ENCODE measurements around the gene POPDC2. TPM values are rescaled to one million over a fixed set of nuclear protein-coding genes. Genes with fewer than 3 reads are reported as not detected.

POPDC2 gene
- total and polyA plus RNA-seq, 2 donors (not counting 1 experiment from before 2014, with no cell fraction given), result 8.0 to 9.5 TPM

DNA sequence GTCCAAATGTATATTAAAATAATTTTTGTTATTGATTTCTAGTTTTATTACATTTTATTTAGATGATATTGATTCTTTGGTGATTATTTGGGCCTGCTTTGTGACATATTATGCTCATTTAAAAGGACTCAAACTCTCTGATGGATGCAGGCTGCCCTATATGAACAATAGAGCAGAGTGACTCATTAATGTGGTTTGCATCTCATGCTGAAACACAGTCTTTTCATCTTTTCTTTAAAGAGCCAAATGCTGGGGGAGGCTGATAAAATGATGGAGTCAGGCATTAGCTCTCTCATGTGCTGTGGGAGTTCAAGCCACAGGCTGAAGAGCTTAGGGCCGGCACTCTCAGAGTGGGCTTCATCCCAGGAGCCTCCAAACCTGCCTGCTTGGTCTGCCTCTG lies 55.5 kb downstream of the POPDC2 start:
- Histone ChIP-seq H3K27ac (ENCODE audit: low read length in 2 of 2) (no peak overlapping the region), H3K9me3 (ENCODE audit: control extremely low read depth in 1 of 3, control insufficient read depth in 2 of 3, insufficient read depth in 1 of 3, low read length in 2 of 3) (no peaks in the 10 kb centered on the region), H2AFZ (ENCODE audit: insufficient read depth, low read depth, low read length, poor library complexity, severe bottlenecking) (no peak overlapping the region), H3K4me1 (ENCODE audit: control insufficient read depth in 2 of 2, insufficient read depth in 2 of 2, low read length in 2 of 2) (peaks cover 0 to 4% of the 10 kb centered on the region in 2 donors), H4K20me1 (ENCODE audit: control insufficient read depth, insufficient read depth, low read length, poor library complexity, severe bottlenecking) (no peaks in the 10 kb centered on the region), H3K27me3 (replicated peaks in 1 of 4; ENCODE audit: control extremely low read depth in 1 of 4, control insufficient read depth in 3 of 4, insufficient read depth in 4 of 4, low read length in 3 of 4) (no peaks in the 10 kb centered on the region), H3K4me2 (replicated peaks; ENCODE audit: low read depth, low read length, poor library complexity, severe bottlenecking) (no peak overlapping the region), H3K9ac (ENCODE audit: low read length) (no peak overlapping the region), H3K4me3 (ENCODE audit: control extremely low read depth in 1 of 5, extremely low read depth in 1 of 5, insufficient read depth in 1 of 5, low read depth in 2 of 5, low read length in 4 of 5) (no peak overlapping the region), H3K36me3 (replicated peaks in 1 of 2; ENCODE audit: control extremely low read depth in 1 of 2, control insufficient read depth in 1 of 2, extremely low read depth in 1 of 2, insufficient read depth in 2 of 2, low read length in 1 of 2) (no peaks in the 10 kb centered on the region), H3K79me2 (ENCODE audit: control insufficient read depth, insufficient read depth, low read length) (no peaks in the 10 kb centered on the region)
- ATAC-seq (ENCODE audit: low read depth) (no peak), DNase-seq (no peak)
- H3K4me1 Mint-ChIP-seq, result peaks cover 8% of the 10 kb centered on the region
- H3K9me3 Mint-ChIP-seq (ENCODE audit: insufficient read depth), result no peaks in the 10 kb centered on the region
- no peaks in the 10 kb centered on the region for H3K27me3 Mint-ChIP-seq
- H3K4me3 Mint-ChIP-seq, result no peak overlapping the region
- WGBS (ENCODE audit: insufficient coverage), result 100% methylated on average over 1 of the region's 1 CpG
- H3K27ac Mint-ChIP-seq, result no peak overlapping the region
- ChIA-PET POLR2A (no interaction called here), CTCF (no interaction called here)
- TF ChIP-seq, protein P1, sequence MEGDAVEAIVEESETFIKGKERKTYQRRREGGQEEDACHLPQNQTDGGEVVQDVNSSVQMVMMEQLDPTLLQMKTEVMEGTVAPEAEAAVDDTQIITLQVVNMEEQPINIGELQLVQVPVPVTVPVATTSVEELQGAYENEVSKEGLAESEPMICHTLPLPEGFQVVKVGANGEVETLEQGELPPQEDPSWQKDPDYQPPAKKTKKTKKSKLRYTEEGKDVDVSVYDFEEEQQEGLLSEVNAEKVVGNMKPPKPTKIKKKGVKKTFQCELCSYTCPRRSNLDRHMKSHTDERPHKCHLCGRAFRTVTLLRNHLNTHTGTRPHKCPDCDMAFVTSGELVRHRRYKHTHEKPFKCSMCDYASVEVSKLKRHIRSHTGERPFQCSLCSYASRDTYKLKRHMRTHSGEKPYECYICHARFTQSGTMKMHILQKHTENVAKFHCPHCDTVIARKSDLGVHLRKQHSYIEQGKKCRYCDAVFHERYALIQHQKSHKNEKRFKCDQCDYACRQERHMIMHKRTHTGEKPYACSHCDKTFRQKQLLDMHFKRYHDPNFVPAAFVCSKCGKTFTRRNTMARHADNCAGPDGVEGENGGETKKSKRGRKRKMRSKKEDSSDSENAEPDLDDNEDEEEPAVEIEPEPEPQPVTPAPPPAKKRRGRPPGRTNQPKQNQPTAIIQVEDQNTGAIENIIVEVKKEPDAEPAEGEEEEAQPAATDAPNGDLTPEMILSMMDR (IDR thresholded peaks at IDR 0.05), result no peak
- no peak for TF ChIP-seq EZH2 (IDR thresholded peaks at IDR 0.05; ENCODE audit: borderline replicate concordance, insufficient read depth, low read depth, low read length, poor library complexity, severe bottlenecking)
- intact Hi-C loops (cut with micrococcal nuclease), result no loop called here

DNA sequence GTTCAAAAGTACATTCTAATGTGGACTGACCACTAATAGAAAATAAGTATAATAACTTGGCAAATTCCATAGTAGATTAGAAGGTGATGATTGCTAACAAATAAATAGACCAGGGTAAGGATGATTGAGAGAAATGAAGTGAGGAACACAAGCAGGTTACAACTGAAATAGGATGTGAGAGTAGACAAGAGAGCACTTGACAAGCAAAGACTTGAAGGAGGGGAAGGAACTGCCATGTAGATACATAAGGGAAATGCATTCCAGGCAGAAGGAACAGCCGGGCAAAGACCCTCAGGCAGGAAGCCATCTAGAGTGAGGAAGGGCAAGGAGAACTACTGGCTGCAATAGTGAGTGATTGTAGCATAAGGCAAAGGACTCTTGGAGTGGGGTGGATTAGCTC lies 57.7 kb downstream of the POPDC2 start:
- no peaks in the 10 kb centered on the region for H3K27me3 Mint-ChIP-seq
- no CpG with 5 or more reads among the region's 1 CpG for WGBS (ENCODE audit: insufficient coverage)
- ChIA-PET CTCF (no interaction called here), POLR2A (no interaction called here)
- no peak for DNase-seq
- Histone ChIP-seq H3K9ac (ENCODE audit: low read length) (no peak overlapping the region), H3K27ac (ENCODE audit: low read length in 2 of 2) (no peak overlapping the region), H3K4me3 (ENCODE audit: control extremely low read depth in 1 of 5, extremely low read depth in 1 of 5, insufficient read depth in 1 of 5, low read depth in 2 of 5, low read length in 4 of 5) (no peak overlapping the region), H3K4me2 (replicated peaks; ENCODE audit: low read depth, low read length, poor library complexity, severe bottlenecking) (no peak overlapping the region), H3K4me1 (ENCODE audit: control insufficient read depth in 2 of 2, insufficient read depth in 2 of 2, low read length in 2 of 2) (peaks cover 0 to 4% of the 10 kb centered on the region in 2 donors), H3K27me3 (replicated peaks in 1 of 4; ENCODE audit: control extremely low read depth in 1 of 4, control insufficient read depth in 3 of 4, insufficient read depth in 4 of 4, low read length in 3 of 4) (no peaks in the 10 kb centered on the region), H4K20me1 (ENCODE audit: control insufficient read depth, insufficient read depth, low read length, poor library complexity, severe bottlenecking) (no peaks in the 10 kb centered on the region), H3K9me3 (ENCODE audit: control extremely low read depth in 1 of 3, control insufficient read depth in 2 of 3, insufficient read depth in 1 of 3, low read length in 2 of 3) (no peaks in the 10 kb centered on the region), H3K36me3 (replicated peaks in 1 of 2; ENCODE audit: control extremely low read depth in 1 of 2, control insufficient read depth in 1 of 2, extremely low read depth in 1 of 2, insufficient read depth in 2 of 2, low read length in 1 of 2) (no peaks in the 10 kb centered on the region), H3K79me2 (ENCODE audit: control insufficient read depth, insufficient read depth, low read length) (no peaks in the 10 kb centered on the region), H2AFZ (ENCODE audit: insufficient read depth, low read depth, low read length, poor library complexity, severe bottlenecking) (no peak overlapping the region)
- intact Hi-C loops (cut with micrococcal nuclease), result no loop called here
- peaks cover 22% of the 10 kb centered on the region for H3K4me1 Mint-ChIP-seq
- H3K4me3 Mint-ChIP-seq, result no peak overlapping the region
- no peak overlapping the region for H3K27ac Mint-ChIP-seq
- H3K9me3 Mint-ChIP-seq (ENCODE audit: insufficient read depth), result no peaks in the 10 kb centered on the region
- ATAC-seq (ENCODE audit: low read depth), result no peak
- no peak for TF ChIP-seq EZH2 (IDR thresholded peaks at IDR 0.05; ENCODE audit: borderline replicate concordance, insufficient read depth, low read depth, low read length, poor library complexity, severe bottlenecking)
- TF ChIP-seq, protein P1 (IDR thresholded peaks at IDR 0.05), result no peak
